ENCODE measurements around the gene LYST.
"Not testable (repeated sequence)": the region's sequence is repeated elsewhere in the genome, so short reads cannot be mapped to it uniquely, and the experiment has no call there.

Gene LYST

DNA sequence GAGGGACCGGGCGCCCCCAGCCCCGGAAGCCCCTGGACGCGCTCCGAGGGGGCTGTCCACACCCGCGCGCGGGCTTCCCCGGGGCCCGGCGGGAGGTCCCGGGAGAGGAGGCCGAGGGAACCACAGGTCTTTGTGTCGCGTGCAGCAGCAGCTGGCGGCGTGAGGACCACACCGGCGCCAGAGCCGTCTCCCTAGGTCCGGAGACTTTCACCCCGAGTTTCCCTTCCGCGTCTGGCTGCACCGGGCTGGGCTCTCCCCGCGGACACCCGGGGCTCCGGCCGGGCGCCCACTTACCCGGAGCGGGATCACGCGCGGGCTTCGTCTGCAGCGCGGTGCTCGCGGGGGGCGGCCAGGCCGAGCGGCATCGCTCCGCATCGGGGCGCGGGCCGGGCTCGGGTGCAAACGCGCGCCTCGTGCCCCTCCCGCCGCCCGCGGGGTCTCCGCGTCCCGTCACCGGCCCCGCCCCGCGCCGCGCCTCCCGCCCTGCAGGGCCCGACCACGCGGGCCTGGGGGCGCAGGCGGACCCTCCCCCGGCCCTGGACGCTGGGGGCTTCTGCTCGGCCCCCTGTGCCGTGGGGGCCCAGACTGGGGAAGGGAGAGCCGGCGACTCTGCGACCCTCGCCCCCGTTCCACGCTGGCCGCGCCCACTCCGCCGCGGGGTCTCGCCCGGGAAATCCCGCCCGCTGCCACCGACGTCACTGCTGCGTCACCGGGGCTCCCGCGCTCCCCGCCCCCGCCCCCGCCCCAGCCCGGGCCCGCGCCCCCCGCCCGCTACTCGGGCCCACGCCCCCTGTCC is 217.1 kb downstream of the LYST start, which contains the start of gene GNG4:
Gene GNG4, minus strand, starts transcription at position 417 of the 796 bp plus-strand sequence. CDS start 65,946 bp downstream, outside the sequence.
- Histone ChIP-seq H3K9me2 (replicated peaks; ENCODE audit: insufficient read depth, low read length) (no peaks in the 10 kb centered on the region), H3K27me3 (ENCODE audit: low read length) (no peaks in the 10 kb centered on the region), H3F3A (ENCODE audit: insufficient read depth) (no peaks in the 10 kb centered on the region), H3K4me2 (ENCODE audit: low read depth, low read length, poor library complexity, severe bottlenecking) (peak within 1 kb of the TSS; percentile 67), H3K36me3 (ENCODE audit: low read length) (no peaks in the 10 kb centered on the region), H3K4me3 (ENCODE audit: insufficient read depth, low read length, poor library complexity, severe bottlenecking) (peak within 1 kb of the TSS; percentile 60), H3K79me2 (ENCODE audit: insufficient read depth, low read length) (no peaks in the 10 kb centered on the region), H2AFZ (ENCODE audit: low read depth, low read length, severe bottlenecking) (peak within 1 kb of the TSS; percentile 80), H3K9ac (ENCODE audit: low read length) (peak within 1 kb of the TSS; percentile 54), H4K20me1 (ENCODE audit: low read depth, low read length) (no peaks in the 10 kb centered on the region), H3K27ac (ENCODE audit: low read depth, low read length) (no peak within 1 kb of the TSS), H3K9me3 (ENCODE audit: insufficient read depth, low read length) (no peaks in the 10 kb centered on the region)
- TF ChIP-seq, protein P1, sequence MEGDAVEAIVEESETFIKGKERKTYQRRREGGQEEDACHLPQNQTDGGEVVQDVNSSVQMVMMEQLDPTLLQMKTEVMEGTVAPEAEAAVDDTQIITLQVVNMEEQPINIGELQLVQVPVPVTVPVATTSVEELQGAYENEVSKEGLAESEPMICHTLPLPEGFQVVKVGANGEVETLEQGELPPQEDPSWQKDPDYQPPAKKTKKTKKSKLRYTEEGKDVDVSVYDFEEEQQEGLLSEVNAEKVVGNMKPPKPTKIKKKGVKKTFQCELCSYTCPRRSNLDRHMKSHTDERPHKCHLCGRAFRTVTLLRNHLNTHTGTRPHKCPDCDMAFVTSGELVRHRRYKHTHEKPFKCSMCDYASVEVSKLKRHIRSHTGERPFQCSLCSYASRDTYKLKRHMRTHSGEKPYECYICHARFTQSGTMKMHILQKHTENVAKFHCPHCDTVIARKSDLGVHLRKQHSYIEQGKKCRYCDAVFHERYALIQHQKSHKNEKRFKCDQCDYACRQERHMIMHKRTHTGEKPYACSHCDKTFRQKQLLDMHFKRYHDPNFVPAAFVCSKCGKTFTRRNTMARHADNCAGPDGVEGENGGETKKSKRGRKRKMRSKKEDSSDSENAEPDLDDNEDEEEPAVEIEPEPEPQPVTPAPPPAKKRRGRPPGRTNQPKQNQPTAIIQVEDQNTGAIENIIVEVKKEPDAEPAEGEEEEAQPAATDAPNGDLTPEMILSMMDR (IDR thresholded peaks at IDR 0.05; ENCODE audit: insufficient read depth, low read length, poor library complexity, severe bottlenecking) = no peak
- TF ChIP-seq EZH2phosphoT487 (conservative IDR thresholded peaks at IDR 0.05; ENCODE audit: low read length) = no peak

DNA sequence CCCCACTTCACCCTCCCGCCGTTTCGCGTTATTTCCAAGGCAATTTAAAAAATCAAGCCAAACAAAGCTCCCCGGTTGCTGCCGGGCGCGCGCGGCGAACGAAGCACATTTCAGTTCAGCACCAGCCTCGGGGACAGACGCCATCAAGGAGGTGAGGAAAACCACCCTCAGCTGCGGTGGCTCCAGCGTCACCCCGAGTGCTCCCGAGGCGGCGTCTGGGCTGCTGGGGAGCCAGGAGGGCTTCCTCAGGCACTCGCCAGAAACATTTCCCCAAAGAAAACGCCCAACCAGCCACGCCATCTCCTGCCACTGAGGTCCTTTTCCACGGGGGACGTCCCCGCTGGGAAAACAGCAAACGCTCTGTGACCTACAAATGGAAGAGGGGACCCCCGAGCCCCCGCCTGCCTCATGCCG is 217.7 kb downstream of the LYST start:
- no peaks in the 10 kb centered on the region for H4K20me1 ChIP-seq (ENCODE audit: low read depth, low read length)
- peak overlapping the region; percentile 60 for H3K4me3 ChIP-seq (ENCODE audit: insufficient read depth, low read length, poor library complexity, severe bottlenecking)
- peak overlapping the region; percentile 80 for H2AFZ ChIP-seq (ENCODE audit: low read depth, low read length, severe bottlenecking)
- no peaks in the 10 kb centered on the region for H3K9me2 ChIP-seq (replicated peaks; ENCODE audit: insufficient read depth, low read length)
- peak overlapping the region; percentile 67 for H3K4me2 ChIP-seq (ENCODE audit: low read depth, low read length, poor library complexity, severe bottlenecking)
- H3K9ac ChIP-seq (ENCODE audit: low read length) = peak overlapping the region; percentile 54
- TF ChIP-seq, protein P1 (IDR thresholded peaks at IDR 0.05; ENCODE audit: insufficient read depth, low read length, poor library complexity, severe bottlenecking) = no peak
- TF ChIP-seq EZH2phosphoT487 (conservative IDR thresholded peaks at IDR 0.05; ENCODE audit: low read length) = no peak
- no peaks in the 10 kb centered on the region for H3K36me3 ChIP-seq (ENCODE audit: low read length)
- H3K9me3 ChIP-seq (ENCODE audit: insufficient read depth, low read length) = no peaks in the 10 kb centered on the region
- H3K27ac ChIP-seq (ENCODE audit: low read depth, low read length) = no peak overlapping the region
- H3F3A ChIP-seq (ENCODE audit: insufficient read depth) = no peaks in the 10 kb centered on the region
- H3K79me2 ChIP-seq (ENCODE audit: insufficient read depth, low read length) = no peaks in the 10 kb centered on the region
- no peaks in the 10 kb centered on the region for H3K27me3 ChIP-seq (ENCODE audit: low read length)

- TF ChIP-seq, protein P1 (IDR thresholded peaks at IDR 0.05; ENCODE audit: insufficient read depth, low read length, poor library complexity, severe bottlenecking) = no peak
- no peak for TF ChIP-seq EZH2phosphoT487 (conservative IDR thresholded peaks at IDR 0.05; ENCODE audit: low read length)
- H3K27ac ChIP-seq (ENCODE audit: low read depth, low read length) = no peak overlapping the region
- no peaks in the 10 kb centered on the region for H3F3A ChIP-seq (ENCODE audit: insufficient read depth)
- H4K20me1 ChIP-seq (ENCODE audit: low read depth, low read length) = no peaks in the 10 kb centered on the region
- no peaks in the 10 kb centered on the region for H3K36me3 ChIP-seq (ENCODE audit: low read length)
- no peaks in the 10 kb centered on the region for H3K9me3 ChIP-seq (ENCODE audit: insufficient read depth, low read length)
- H2AFZ ChIP-seq (ENCODE audit: low read depth, low read length, severe bottlenecking) = no peak overlapping the region
- no peaks in the 10 kb centered on the region for H3K27me3 ChIP-seq (ENCODE audit: low read length)
- H3K79me2 ChIP-seq (ENCODE audit: insufficient read depth, low read length) = no peaks in the 10 kb centered on the region
- no peak overlapping the region for H3K4me2 ChIP-seq (ENCODE audit: low read depth, low read length, poor library complexity, severe bottlenecking)
- H3K4me3 ChIP-seq (ENCODE audit: insufficient read depth, low read length, poor library complexity, severe bottlenecking) = no peak overlapping the region
- no peak overlapping the region for H3K9ac ChIP-seq (ENCODE audit: low read length)
- H3K9me2 ChIP-seq (replicated peaks; ENCODE audit: insufficient read depth, low read length) = no peaks in the 10 kb centered on the region
Measured at GRCh38 chr1:235648407-235648907, 218.2 kb downstream of the LYST start.

DNA sequence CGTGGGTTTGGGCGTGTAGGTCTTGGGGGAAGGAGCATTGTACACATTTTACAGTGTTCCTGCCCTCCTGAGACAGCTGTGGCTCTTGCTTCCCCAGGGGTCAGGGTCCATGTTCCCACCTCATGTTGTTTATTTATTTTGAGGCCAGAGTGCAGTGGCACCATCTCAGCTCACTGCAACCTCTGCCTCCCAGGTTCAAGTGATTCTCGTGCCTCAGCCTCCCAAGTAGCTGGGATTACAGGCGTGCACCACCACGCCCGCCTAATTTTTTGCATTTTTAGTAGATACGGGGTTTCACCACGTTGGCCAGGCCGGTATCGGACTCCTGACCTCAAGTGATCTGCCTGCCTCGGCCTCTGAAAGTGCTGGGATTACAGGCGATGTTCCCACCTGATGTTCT is 219.2 kb downstream of the LYST start:
- not testable (repeated sequence) for H3K9me3 ChIP-seq (ENCODE audit: insufficient read depth, low read length); H3K79me2 ChIP-seq (ENCODE audit: insufficient read depth, low read length); H3K4me2 ChIP-seq (ENCODE audit: low read depth, low read length, poor library complexity, severe bottlenecking); H3K27me3 ChIP-seq (ENCODE audit: low read length); H2AFZ ChIP-seq (ENCODE audit: low read depth, low read length, severe bottlenecking); H4K20me1 ChIP-seq (ENCODE audit: low read depth, low read length); H3K27ac ChIP-seq (ENCODE audit: low read depth, low read length); H3F3A ChIP-seq (ENCODE audit: insufficient read depth); H3K36me3 ChIP-seq (ENCODE audit: low read length); H3K4me3 ChIP-seq (ENCODE audit: insufficient read depth, low read length, poor library complexity, severe bottlenecking); H3K9ac ChIP-seq (ENCODE audit: low read length); H3K9me2 ChIP-seq (replicated peaks; ENCODE audit: insufficient read depth, low read length)
